Keratinocyte (primary cell): ENCODE data around the gene FAM78B.

ENCODE experiments used
- CTCF ChIP-seq, 3 experiments: IDR thresholded peaks in 1 of 3; conservative IDR thresholded peaks in 1 of 3; optimal IDR thresholded peaks in 1 of 3; 2 replicates in 2 of 3; 3 replicates in 1 of 3; pipeline versions ENCODE3 to v1.5.1; 2011; ENCODE audit warnings: low read length in 3 of 3, mild to moderate bottlenecking in 3 of 3, moderate library complexity in 2 of 3, control low read depth in 1 of 3, inconsistent platforms in 1 of 3; ENCODE audit not compliant: insufficient read depth in 2 of 3; ENCODE audit errors: extremely low read depth in 1 of 3
- EZH2 ChIP-seq: IDR thresholded peaks from one replicate; pipeline ENCODE4 v1.6.1; 2012; ENCODE audit warnings: inconsistent platforms, mild to moderate bottlenecking, low read length, moderate library complexity

GRCh38 chr1:166117776-166118175, 49.0 kb downstream of the FAM78B start:
- TF ChIP-seq CTCF (optimal IDR thresholded peaks at IDR 0.05 in 1 of 3, IDR thresholded peaks at IDR 0.05 in 1 of 3, conservative IDR thresholded peaks at IDR 0.05 in 1 of 3; ENCODE audit: extremely low read depth in 1 of 3, insufficient read depth in 2 of 3, low read length in 3 of 3) (no peak), EZH2 (no peak)
